ENCODE results near the gene TSC2. TPM values are rescaled to one million over a fixed set of nuclear protein-coding genes. Genes with fewer than 3 reads are reported as not detected.

TSC2 gene
- polyA plus RNA-seq, 1 donor (not counting 4 experiments of a cell fraction or from before 2014, with no cell fraction given): 22.6 TPM

- FAIRE-seq (no peak), DNase-seq (ENCODE audit: low read depth, low spot score) (no peak)
- TF ChIP-seq CTCF (optimal IDR thresholded peaks at IDR 0.05 in 1 of 3, IDR thresholded peaks at IDR 0.05 in 1 of 3, conservative IDR thresholded peaks at IDR 0.05 in 1 of 3; ENCODE audit: extremely low read depth in 1 of 3, insufficient read depth in 2 of 3, low read length in 3 of 3) (no peak), EZH2 (IDR thresholded peaks at IDR 0.05; ENCODE audit: low read length) (no peak)
- H3K4me1 ChIP-seq (ENCODE audit: control insufficient read depth, extremely low read depth, insufficient read depth, low read length): peaks cover 35% of the 10 kb centered on the region
- dilution Hi-C loops (cut with MboI; ENCODE audit: extremely low pct_ligation_motif_present, low sequenced_read_pairs): no loop called here
- no peak overlapping the region for H3K4me2 ChIP-seq (ENCODE audit: control insufficient read depth, extremely low read depth, insufficient read depth, low read depth, low read length)
- H3K9ac ChIP-seq (ENCODE audit: control insufficient read depth, extremely low read depth, insufficient read depth, low read length): no peak overlapping the region
- H3K79me2 ChIP-seq (ENCODE audit: control insufficient read depth, insufficient read depth, low read length): peaks cover 86% of the 10 kb centered on the region
- H3K27me3 ChIP-seq (ENCODE audit: control insufficient read depth, extremely low read depth, insufficient read depth, low read length): no peaks in the 10 kb centered on the region
- no peak overlapping the region for H3K4me3 ChIP-seq (ENCODE audit: control insufficient read depth in 2 of 3, extremely low read depth in 1 of 3, insufficient read depth in 2 of 3, low read depth in 1 of 3, low read length in 3 of 3)
- H3K36me3 ChIP-seq (ENCODE audit: control insufficient read depth in 2 of 2, extremely low read depth in 1 of 2, insufficient read depth in 2 of 2, low read length in 2 of 2): peaks cover 22 to 67% of the 10 kb centered on the region in 2 experiments
- H3K9me1 ChIP-seq (ENCODE audit: control insufficient read depth, extremely low read depth, insufficient read depth, low read length): peaks cover under 1% of the 10 kb centered on the region
- no peaks in the 10 kb centered on the region for H3K9me3 ChIP-seq (ENCODE audit: control insufficient read depth, low read depth, low read length)
- peaks cover 58% of the 10 kb centered on the region for H4K20me1 ChIP-seq (ENCODE audit: control insufficient read depth, extremely low read depth, insufficient read depth, low read length)
- H2AFZ ChIP-seq (ENCODE audit: control insufficient read depth, low read length): no peak overlapping the region
- H3K27ac ChIP-seq (ENCODE audit: control insufficient read depth, insufficient read depth, low read length): no peak overlapping the region
Measured at GRCh38 chr16:2005646-2006045, 42.1 kb upstream of the TSC2 start.

- peaks cover 87% of the 10 kb centered on the region for H3K79me2 ChIP-seq (ENCODE audit: control insufficient read depth, insufficient read depth, low read length)
- TF ChIP-seq CTCF (optimal IDR thresholded peaks at IDR 0.05 in 1 of 3, IDR thresholded peaks at IDR 0.05 in 1 of 3, conservative IDR thresholded peaks at IDR 0.05 in 1 of 3; ENCODE audit: extremely low read depth in 1 of 3, insufficient read depth in 2 of 3, low read length in 3 of 3): no peak
- no peak for TF ChIP-seq EZH2 (IDR thresholded peaks at IDR 0.05; ENCODE audit: low read length)
- no peaks in the 10 kb centered on the region for H3K27me3 ChIP-seq (ENCODE audit: control insufficient read depth, extremely low read depth, insufficient read depth, low read length)
- no peak overlapping the region for H3K27ac ChIP-seq (ENCODE audit: control insufficient read depth, insufficient read depth, low read length)
- peaks cover 16 to 61% of the 10 kb centered on the region in 2 experiments for H3K36me3 ChIP-seq (ENCODE audit: control insufficient read depth in 2 of 2, extremely low read depth in 1 of 2, insufficient read depth in 2 of 2, low read length in 2 of 2)
- H3K4me3 ChIP-seq (ENCODE audit: control insufficient read depth in 2 of 3, extremely low read depth in 1 of 3, insufficient read depth in 2 of 3, low read depth in 1 of 3, low read length in 3 of 3): peak overlapping the region in 1 of 3 experiments; percentile 20
- FAIRE-seq (no peak), DNase-seq (ENCODE audit: low read depth, low spot score) (no peak)
- H3K4me2 ChIP-seq (ENCODE audit: control insufficient read depth, extremely low read depth, insufficient read depth, low read depth, low read length): no peak overlapping the region
- dilution Hi-C loops (cut with MboI; ENCODE audit: extremely low pct_ligation_motif_present, low sequenced_read_pairs): no loop called here
- peaks cover 36% of the 10 kb centered on the region for H3K4me1 ChIP-seq (ENCODE audit: control insufficient read depth, extremely low read depth, insufficient read depth, low read length)
- H3K9me1 ChIP-seq (ENCODE audit: control insufficient read depth, extremely low read depth, insufficient read depth, low read length): peaks cover 2% of the 10 kb centered on the region
- peaks cover 57% of the 10 kb centered on the region for H4K20me1 ChIP-seq (ENCODE audit: control insufficient read depth, extremely low read depth, insufficient read depth, low read length)
- no peak overlapping the region for H2AFZ ChIP-seq (ENCODE audit: control insufficient read depth, low read length)
- H3K9ac ChIP-seq (ENCODE audit: control insufficient read depth, extremely low read depth, insufficient read depth, low read length): no peak overlapping the region
- no peaks in the 10 kb centered on the region for H3K9me3 ChIP-seq (ENCODE audit: control insufficient read depth, low read depth, low read length)
Measured at GRCh38 chr16:2006317-2006716, 41.5 kb upstream of the TSC2 start.

All from keratinocyte (primary cell).